Caco-2 (cell line): ENCODE data around the gene BICDL2. TPM values are rescaled to one million over a fixed set of nuclear protein-coding genes. Genes with fewer than 3 reads are reported as not detected.

Experiments
- BruUV-seq: library from RNA; stranded (reverse); fragments of 400-500 nt; replicated peaks from 2 replicates; lab custom pipeline; 2021; lab: Mats Ljungman, UMichigan
- CTCF ChIA-PET: fragments of 300-600 bp; sonication (Branson Sonifier 250); formaldehyde crosslinking; loops from one replicate; lab custom pipeline; 2022; ENCODE audit warnings: antibody characterized with exemption; lab: Charles Lee
- POLR2A ChIA-PET: fragments of 300-600 bp; sonication (Branson Sonifier 250); formaldehyde crosslinking; loops from one replicate; lab custom pipeline; 2022; ENCODE audit warnings: antibody characterized with exemption; lab: Charles Lee
- DNase-seq, 2 experiments: peaks; one replicate each; pipeline versions ENCODE4 v3.0.0 to v3.0.0-alpha.2; 2020 to 2022
- H3K27me3 ChIP-seq: replicated peaks from 2 replicates; pipeline ENCODE4 v1.6.0; 2011; ENCODE audit warnings: low read length; ENCODE audit not compliant: control insufficient read depth, insufficient read depth
- H3K36me3 ChIP-seq: 2 replicates; pipeline ENCODE4 v1.5.1; 2011; ENCODE audit warnings: low read length; ENCODE audit not compliant: control insufficient read depth, insufficient read depth
- H3K4me1 ChIP-seq: fragments of 250-450 bp; sonication (Bioruptor Pico); 2 replicates; pipeline ENCODE4 v1.5.1; 2020; ENCODE audit warnings: mild to moderate bottlenecking
- H3K4me3 ChIP-seq: 2 replicates; pipeline ENCODE4 v1.5.1; 2011; ENCODE audit warnings: low read depth, mild to moderate bottlenecking, control low read depth, low read length
- H3K9me3 ChIP-seq: fragments of 250-450 bp; sonication (Bioruptor Pico); 2 replicates; pipeline ENCODE4 v1.5.1; 2020; ENCODE audit warnings: mild to moderate bottlenecking, moderate library complexity
- H3K27ac Mint-ChIP-seq: one replicate; pipeline ENCODE4 v1.8.0; 2022; ENCODE audit warnings: mixed read lengths; ENCODE audit not compliant: unreplicated experiment
- H3K27me3 Mint-ChIP-seq: one replicate; pipeline ENCODE4 v1.8.0; 2022; ENCODE audit warnings: mixed read lengths; ENCODE audit not compliant: insufficient read depth, unreplicated experiment
- H3K36me3 Mint-ChIP-seq: one replicate; pipeline ENCODE4 v1.8.0; 2022; ENCODE audit warnings: mild to moderate bottlenecking, mixed read lengths; ENCODE audit not compliant: insufficient read depth, unreplicated experiment
- H3K4me1 Mint-ChIP-seq: one replicate; pipeline ENCODE4 v1.8.0; 2022; ENCODE audit warnings: low read depth, mixed read lengths; ENCODE audit not compliant: unreplicated experiment
- H3K4me3 Mint-ChIP-seq: one replicate; pipeline ENCODE4 v1.8.0; 2022; ENCODE audit warnings: mild to moderate bottlenecking, moderate library complexity, mixed read lengths; ENCODE audit not compliant: unreplicated experiment
- H3K9me3 Mint-ChIP-seq: one replicate; pipeline ENCODE4 v1.8.0; 2022; ENCODE audit warnings: mixed read lengths; ENCODE audit not compliant: unreplicated experiment
- CTCF ChIP-seq, 2 experiments: fragments of 200-600 bp in 1 of 2; IDR thresholded peaks; 1 replicate in 1 of 2; 2 replicates in 1 of 2; pipeline versions ENCODE4 v1.5.1 to v1.8.0; 2011 to 2022; ENCODE audit warnings: antibody characterized with exemption in 1 of 2, control low read depth in 1 of 2, inconsistent platforms in 1 of 2, low read depth in 1 of 2, low read length in 1 of 2, mild to moderate bottlenecking in 1 of 2, moderate library complexity in 1 of 2; ENCODE audit not compliant: insufficient read depth in 1 of 2, severe bottlenecking in 1 of 2, unreplicated experiment in 1 of 2
- intact Hi-C: fragments of 100-400 bp; cut with micrococcal nuclease; formaldehyde crosslinking; loops from one replicate; pipeline ENCODE4 v1.10.0; 2022; ENCODE audit not compliant: unreplicated experiment
- total RNA-seq: library from RNA; stranded (reverse); gene quantifications from 2 replicates; pipeline ENCODE4 v1.2.3, GENCODE V29; 2022

Gene BICDL2
- total RNA-seq, 1 experiment from 2014 or later: 10.6 TPM

DNA sequence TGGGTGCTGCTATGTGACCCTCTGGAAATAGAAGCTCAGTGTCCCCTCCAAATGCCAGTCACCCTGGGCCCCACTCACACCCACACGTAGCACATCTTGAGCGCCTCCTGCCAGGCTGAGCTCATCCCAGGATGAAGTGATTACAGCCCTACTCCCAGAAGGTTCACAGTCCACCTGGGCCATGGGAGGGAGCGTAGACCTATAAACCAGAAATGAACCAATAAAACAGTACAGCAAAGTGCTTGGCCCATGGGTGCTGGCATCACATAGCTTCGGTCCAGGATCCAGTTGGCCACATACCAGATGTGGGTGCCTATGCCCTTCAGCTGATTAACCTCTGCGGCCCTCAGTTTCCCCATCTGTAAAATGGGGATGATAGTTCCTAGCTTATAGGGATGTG lies 2.2 kb upstream of the BICDL2 start:
- no peaks in the 10 kb centered on the region for H3K27me3 ChIP-seq
- TF ChIP-seq CTCF (IDR thresholded peaks at IDR 0.05; ENCODE audit: insufficient read depth in 1 of 2, low read depth in 1 of 2, low read length in 1 of 2, severe bottlenecking in 1 of 2, unreplicated experiment in 1 of 2): no peak
- no peaks in the 10 kb centered on the region for H3K9me3 Mint-ChIP-seq
- H3K27me3 Mint-ChIP-seq: no peaks in the 10 kb centered on the region
- H3K4me3 Mint-ChIP-seq: no peak overlapping the region
- H3K27ac Mint-ChIP-seq: no peak overlapping the region
- H3K4me1 Mint-ChIP-seq: no peaks in the 10 kb centered on the region
- H3K9me3 ChIP-seq: no peaks in the 10 kb centered on the region
- H3K36me3 ChIP-seq: no peaks in the 10 kb centered on the region
- H3K4me3 ChIP-seq: no peak overlapping the region
- POLR2A ChIA-PET: interaction anchor here (0.6 kb wide), 1 partner anchor 71 kb away, joined by 3 read pairs; no protein-coding TSS in a partner anchor
- intact Hi-C loops: no loop called here
- CTCF ChIA-PET: interaction anchor here (0.9 kb wide), 1 partner anchor 11 kb away, joined by 4 read pairs; no protein-coding TSS in a partner anchor
- H3K36me3 Mint-ChIP-seq: peaks cover under 1% of the 10 kb centered on the region
- DNase-seq: no peak
- H3K4me1 ChIP-seq: no peaks in the 10 kb centered on the region
- BruUV-seq: no TSS peak

DNA sequence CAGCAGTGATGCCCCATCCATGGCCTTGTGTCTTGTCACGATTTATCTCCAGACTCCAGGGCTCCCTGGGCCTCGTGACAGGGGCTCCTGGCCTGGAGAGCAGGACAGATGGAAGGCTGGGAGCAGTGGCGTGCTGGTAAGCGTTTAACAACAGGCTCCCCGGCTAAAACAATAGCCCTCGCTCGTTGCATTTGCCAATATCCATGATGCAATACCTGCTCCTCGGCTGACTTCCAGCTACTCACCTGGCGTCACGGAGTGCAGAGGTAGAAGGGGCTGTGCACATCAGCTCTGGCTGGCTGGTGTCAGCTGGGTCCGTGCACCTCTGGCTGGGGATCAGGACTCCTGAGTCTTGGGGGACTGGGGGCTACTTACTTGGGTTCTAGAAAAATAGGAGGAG lies 1.5 kb upstream of the BICDL2 start:
- Mint-ChIP-seq H3K36me3 (peaks cover 6% of the 10 kb centered on the region), H3K27me3 (no peaks in the 10 kb centered on the region), H3K9me3 (no peaks in the 10 kb centered on the region), H3K4me1 (no peaks in the 10 kb centered on the region), H3K27ac (no peak overlapping the region), H3K4me3 (no peak overlapping the region)
- intact Hi-C loops: no loop called here
- ChIA-PET POLR2A (interaction anchor here (0.6 kb wide), 1 partner anchor 11 kb away, joined by 4 read pairs; no protein-coding TSS in a partner anchor), CTCF (interaction anchor here (0.9 kb wide), 1 partner anchor 10 kb away, joined by 4 read pairs; no protein-coding TSS in a partner anchor)
- Histone ChIP-seq H3K27me3 (no peaks in the 10 kb centered on the region), H3K4me1 (no peaks in the 10 kb centered on the region), H3K4me3 (no peak overlapping the region), H3K36me3 (no peaks in the 10 kb centered on the region), H3K9me3 (no peaks in the 10 kb centered on the region)
- BruUV-seq: no TSS peak
- TF ChIP-seq CTCF (IDR thresholded peaks at IDR 0.05; ENCODE audit: insufficient read depth in 1 of 2, low read depth in 1 of 2, low read length in 1 of 2, severe bottlenecking in 1 of 2, unreplicated experiment in 1 of 2): no peak
- DNase-seq: no peak

DNA sequence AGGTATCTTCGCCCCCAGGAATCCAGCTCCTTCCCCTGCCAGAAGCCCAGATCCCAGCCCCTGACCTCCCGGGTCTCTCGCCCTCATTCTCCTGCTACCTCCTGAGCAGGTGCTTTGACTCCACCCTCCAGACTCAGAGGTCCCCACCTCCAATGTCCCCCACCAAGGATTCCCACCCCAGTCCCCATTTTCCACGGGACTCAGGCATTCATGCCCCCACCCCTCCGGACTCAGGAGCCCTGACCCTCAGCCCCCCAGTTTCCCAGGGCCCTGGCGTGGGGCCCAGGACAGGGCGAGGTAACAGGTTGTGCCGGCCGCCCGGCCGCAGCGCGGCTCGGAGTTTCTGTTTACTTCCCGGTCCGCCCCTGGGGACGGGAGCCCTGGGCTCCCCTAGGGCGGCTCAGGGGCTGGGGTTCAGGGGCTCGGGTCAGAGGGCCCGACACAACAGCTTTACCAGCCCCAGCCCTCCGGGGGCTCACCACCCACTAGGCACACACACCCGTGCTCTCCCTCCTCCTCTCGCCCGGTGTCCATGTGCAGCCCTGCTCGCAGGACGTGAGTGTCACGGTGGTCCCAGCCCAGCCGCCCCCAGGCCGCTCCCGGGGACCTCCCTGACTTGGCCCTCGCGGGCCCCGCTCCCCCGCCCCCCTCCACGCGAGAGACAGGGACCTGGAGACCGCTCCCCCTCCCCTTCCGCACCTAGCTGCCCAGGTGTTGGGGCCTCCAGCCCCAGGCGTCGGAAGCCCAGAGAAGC lies 595 bp downstream of the BICDL2 start:
- Histone ChIP-seq H3K4me1 (peaks cover 4% of the 10 kb centered on the region), H3K36me3 (no peaks in the 10 kb centered on the region), H3K9me3 (no peaks in the 10 kb centered on the region), H3K4me3 (peak overlapping the region; percentile 67), H3K27me3 (no peaks in the 10 kb centered on the region)
- Mint-ChIP-seq H3K27ac (peak overlapping the region; percentile 35), H3K9me3 (no peaks in the 10 kb centered on the region), H3K4me1 (no peaks in the 10 kb centered on the region), H3K36me3 (peaks cover 6% of the 10 kb centered on the region), H3K4me3 (peak overlapping the region; percentile 73), H3K27me3 (no peaks in the 10 kb centered on the region)
- no TSS peak for BruUV-seq
- intact Hi-C loops: no loop called here
- peak in 1 of 2 experiments; percentile 36 for DNase-seq
- ChIA-PET CTCF (interaction anchor here (0.6 kb wide), 1 partner anchor 16 kb away, joined by 4 read pairs; the partner anchor contains the start of gene TNFRSF12A), POLR2A (interaction anchor here (1.3 kb wide), 1 partner anchor 16 kb away, joined by 3 read pairs; the partner anchor contains the start of gene TNFRSF12A)
- TF ChIP-seq CTCF (IDR thresholded peaks at IDR 0.05; ENCODE audit: insufficient read depth in 1 of 2, low read depth in 1 of 2, low read length in 1 of 2, severe bottlenecking in 1 of 2, unreplicated experiment in 1 of 2): no peak
